Measurements from ENCODE around the gene CLASP2. TPM values are rescaled to one million over a fixed set of nuclear protein-coding genes. Genes with fewer than 3 reads are reported as not detected.

CLASP2 gene
- total and polyA plus RNA-seq, 2 of the 4 experiments (the other 2 are of a cell fraction), result 11.9 to 49.1 TPM

- no peak overlapping the region for H2BK15ac ChIP-seq (ENCODE audit: low read depth, low read length)
- H3K9me3 ChIP-seq (ENCODE audit: control insufficient read depth, insufficient read depth, low read length), result no peaks in the 10 kb centered on the region
- H4K20me1 ChIP-seq (ENCODE audit: insufficient read depth, low read length), result no peaks in the 10 kb centered on the region
- no peak overlapping the region for H3K14ac ChIP-seq (replicated peaks; ENCODE audit: low read depth, low read length)
- no peak overlapping the region for H4K5ac ChIP-seq (ENCODE audit: low read depth, low read length)
- no peak overlapping the region for H3K9ac ChIP-seq (ENCODE audit: low read depth, low read length)
- no peak overlapping the region for H2BK5ac ChIP-seq (ENCODE audit: low read depth, low read length, poor library complexity, severe bottlenecking)
- ATAC-seq (ENCODE audit: low read depth) (no peak; the same call in 1 of the 2 replicates), DNase-seq (no peak)
- BruUV-seq (replicated peaks), result no TSS peak
- H3K4me2 ChIP-seq (ENCODE audit: low read depth, low read length), result no peak overlapping the region
- no peak overlapping the region for H2AFZ ChIP-seq (replicated peaks; ENCODE audit: low read length, poor library complexity)
- H2AK9ac ChIP-seq (replicated peaks; ENCODE audit: low read depth, low read length, poor library complexity), result no peak overlapping the region
- 71% methylated on average over 1 of the region's 2 CpGs; no CpG with 5 or more reads in 1 of the 2 experiments for whole genome bisulfite sequencing, 2 experiments (ENCODE audit: extremely low coverage in 2 of 2, insufficient read length in 1 of 2)
- TF ChIP-seq ELK1 (IDR thresholded peaks at IDR 0.05; ENCODE audit: borderline replicate concordance, low read depth, low read length), result no peak
- TF ChIP-seq RFX5 (IDR thresholded peaks at IDR 0.05; ENCODE audit: low read depth, low read length), result no peak
- TF ChIP-seq SMC3 (IDR thresholded peaks at IDR 0.05; ENCODE audit: low read depth, low read length), result no peak
- no peak for TF ChIP-seq MXI1 (IDR thresholded peaks at IDR 0.05; ENCODE audit: borderline replicate concordance, low read depth, low read length)
- TF ChIP-seq MAFK (IDR thresholded peaks at IDR 0.05; ENCODE audit: low read depth, low read length), result no peak
- no peak for TF ChIP-seq CEBPB (IDR thresholded peaks at IDR 0.05; ENCODE audit: low read depth, low read length)
- no peak for TF ChIP-seq RCOR1 (IDR thresholded peaks at IDR 0.05; ENCODE audit: insufficient replicate concordance, low read length)
- no peak for TF ChIP-seq CHD1 (IDR thresholded peaks at IDR 0.05; ENCODE audit: low read depth, low read length)
- TF ChIP-seq CTCF (conservative IDR thresholded peaks at IDR 0.05; ENCODE audit: low read depth, low read length), result no peak
- no peak for TF ChIP-seq USF2 (IDR thresholded peaks at IDR 0.05; ENCODE audit: low read depth, low read length)
- no peak for TF ChIP-seq POLR2A (IDR thresholded peaks at IDR 0.05; ENCODE audit: low read depth, low read length)
- no peak for TF ChIP-seq BHLHE40 (IDR thresholded peaks at IDR 0.05; ENCODE audit: low read depth, low read length)
- TF ChIP-seq FOS (IDR thresholded peaks at IDR 0.05; ENCODE audit: low read depth, low read length), result no peak
- TF ChIP-seq MAZ (IDR thresholded peaks at IDR 0.05; ENCODE audit: borderline replicate concordance, low read depth, low read length), result no peak
- TF ChIP-seq RAD21 (IDR thresholded peaks at IDR 0.05; ENCODE audit: low read length), result no peak
- no peak overlapping the region for H4K91ac ChIP-seq (ENCODE audit: insufficient read depth, low read depth, low read length)
- no peak overlapping the region for H3K4me3 ChIP-seq (ENCODE audit: insufficient read depth, low read depth, low read length)
- no peak overlapping the region for H2BK20ac ChIP-seq (ENCODE audit: low read depth, low read length)
- H2BK120ac ChIP-seq (ENCODE audit: low read depth, low read length), result no peak overlapping the region
- in situ Hi-C loops (cut with MboI; ENCODE audit: low sequenced_read_pairs), result no loop called here
- H3K27ac ChIP-seq (ENCODE audit: insufficient read depth, low read length), result no peak overlapping the region
- H3K4ac ChIP-seq (ENCODE audit: low read depth, low read length), result no peak overlapping the region
- H4K8ac ChIP-seq (ENCODE audit: low read depth in 2 of 2, low read length in 2 of 2), result no peak overlapping the region
- dilution Hi-C loops (cut with HindIII; ENCODE audit: low sequenced_read_pairs, unreplicated experiment), result no loop called here
- no peak overlapping the region for H3K23ac ChIP-seq (ENCODE audit: low read depth, low read length)
- H3K36me3 ChIP-seq (ENCODE audit: control insufficient read depth, insufficient read depth, low read length), result peaks cover 2% of the 10 kb centered on the region; the same call in 1 of the 2 replicates
- no peak overlapping the region for H2AK5ac ChIP-seq (ENCODE audit: low read depth, low read length)
- CTCF ChIA-PET, result no interaction called here
- H3K79me1 ChIP-seq (ENCODE audit: low read depth in 1 of 2, low read length in 2 of 2), result no peaks in the 10 kb centered on the region; a peak in 1 of 4 replicates
- POLR2A ChIA-PET (ENCODE audit: unreplicated experiment), result no interaction called here
- H3K4me1 ChIP-seq (ENCODE audit: control insufficient read depth, insufficient read depth, low read length), result no peaks in the 10 kb centered on the region
- intact Hi-C loops (cut with micrococcal nuclease), result no loop called here
- H3K27me3 ChIP-seq (ENCODE audit: control insufficient read depth, insufficient read depth, low read length), result no peaks in the 10 kb centered on the region
- H3K9me1 ChIP-seq (ENCODE audit: insufficient read depth, low read length), result no peaks in the 10 kb centered on the region
- no peak overlapping the region for H3K18ac ChIP-seq (ENCODE audit: low read depth, low read length)
- H3K56ac ChIP-seq (ENCODE audit: extremely low read depth, insufficient read depth, low read length), result no peak overlapping the region
Observed at GRCh38 chr3:33597257-33597689, 120.8 kb downstream of the CLASP2 start.

Measured in IMR-90 (cell line).